Activated CD8-positive, alpha-beta memory T cell treated with anti-CD3 and anti-CD28 coated beads for 36 hours (primary cell): ENCODE measurements around the gene FBXO11. TPM values are rescaled to one million over a fixed set of nuclear protein-coding genes. Genes with fewer than 3 reads are reported as not detected.

ENCODE experiments used
- CTCF ChIA-PET: fragments of 350-600 bp; sonication (Branson Sonifier 250); formaldehyde crosslinking; loops from one replicate; lab custom pipeline; 2021; ENCODE audit warnings: antibody characterized with exemption; lab: Charles Lee
- POLR2A ChIA-PET: fragments of 350-600 bp; sonication (Branson Sonifier 250); formaldehyde crosslinking; loops from one replicate; lab custom pipeline; 2021; ENCODE audit warnings: antibody characterized with exemption; lab: Charles Lee
- total RNA-seq, 2 experiments: library from RNA; stranded (reverse); gene quantifications; one replicate each; pipeline ENCODE4 v1.2.3, GENCODE V29; 2021

The FBXO11 gene
- total RNA-seq, 2 experiments from 2014 or later: 36.8 to 39.2 TPM

DNA sequence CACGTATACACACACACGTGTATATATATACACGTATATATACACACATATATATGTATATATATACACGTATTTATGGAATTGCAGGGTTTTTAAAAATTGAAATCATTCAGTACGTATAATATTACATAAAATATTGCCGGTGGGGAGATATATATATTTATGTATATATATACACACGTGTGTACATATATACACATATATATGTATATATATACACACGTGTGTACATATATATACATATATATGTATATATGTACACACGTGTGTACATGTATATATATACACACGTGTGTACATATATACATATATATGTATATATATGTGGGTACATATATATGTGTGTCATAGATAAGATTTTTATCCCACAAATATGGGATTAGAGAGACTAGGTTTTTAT, 5.4 kb downstream of the FBXO11 start:
- CTCF ChIA-PET: no interaction called here
- POLR2A ChIA-PET: no interaction called here

DNA sequence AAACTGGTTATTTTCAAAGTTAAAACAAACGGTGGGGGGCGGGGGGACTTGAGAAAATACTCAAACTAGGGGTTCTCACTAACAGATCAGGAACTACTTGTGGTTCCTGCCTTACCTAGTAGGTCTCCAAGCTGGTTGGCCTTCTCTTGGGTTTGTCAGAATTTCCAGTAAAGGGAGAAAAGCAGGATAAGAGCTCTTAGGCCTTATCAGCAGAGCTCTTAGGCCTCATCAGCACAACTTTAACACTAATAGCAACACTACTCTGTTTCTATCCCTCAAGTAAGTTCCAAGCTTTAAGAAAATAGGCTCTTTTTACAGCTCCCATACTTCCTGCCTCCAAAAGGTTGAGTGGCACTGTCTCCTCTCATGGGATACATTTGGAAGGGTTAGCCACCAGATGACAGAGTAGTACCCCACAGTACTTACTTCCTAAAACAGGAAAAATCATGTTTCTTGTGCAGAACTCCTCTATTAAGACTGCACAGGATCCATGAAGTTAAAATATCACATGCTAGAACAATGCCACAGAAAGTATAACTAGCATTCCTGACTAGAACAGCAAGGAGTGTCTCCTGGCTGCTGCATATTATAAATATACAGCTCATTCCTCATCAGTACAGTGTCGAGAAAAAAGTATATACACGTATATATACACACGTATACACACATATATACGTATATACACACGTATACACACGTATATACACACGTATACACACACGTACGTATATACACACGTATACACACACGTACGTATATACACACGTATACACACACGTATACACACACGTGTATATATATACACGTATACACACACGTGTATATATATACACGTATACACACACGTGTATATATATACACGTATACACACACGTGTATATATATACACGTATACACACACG, 6.1 kb downstream of the FBXO11 start:
- POLR2A ChIA-PET: interaction anchor here (0.6 kb wide), 1 partner anchor 45 kb away, joined by 5 read pairs; no protein-coding TSS in a partner anchor

DNA sequence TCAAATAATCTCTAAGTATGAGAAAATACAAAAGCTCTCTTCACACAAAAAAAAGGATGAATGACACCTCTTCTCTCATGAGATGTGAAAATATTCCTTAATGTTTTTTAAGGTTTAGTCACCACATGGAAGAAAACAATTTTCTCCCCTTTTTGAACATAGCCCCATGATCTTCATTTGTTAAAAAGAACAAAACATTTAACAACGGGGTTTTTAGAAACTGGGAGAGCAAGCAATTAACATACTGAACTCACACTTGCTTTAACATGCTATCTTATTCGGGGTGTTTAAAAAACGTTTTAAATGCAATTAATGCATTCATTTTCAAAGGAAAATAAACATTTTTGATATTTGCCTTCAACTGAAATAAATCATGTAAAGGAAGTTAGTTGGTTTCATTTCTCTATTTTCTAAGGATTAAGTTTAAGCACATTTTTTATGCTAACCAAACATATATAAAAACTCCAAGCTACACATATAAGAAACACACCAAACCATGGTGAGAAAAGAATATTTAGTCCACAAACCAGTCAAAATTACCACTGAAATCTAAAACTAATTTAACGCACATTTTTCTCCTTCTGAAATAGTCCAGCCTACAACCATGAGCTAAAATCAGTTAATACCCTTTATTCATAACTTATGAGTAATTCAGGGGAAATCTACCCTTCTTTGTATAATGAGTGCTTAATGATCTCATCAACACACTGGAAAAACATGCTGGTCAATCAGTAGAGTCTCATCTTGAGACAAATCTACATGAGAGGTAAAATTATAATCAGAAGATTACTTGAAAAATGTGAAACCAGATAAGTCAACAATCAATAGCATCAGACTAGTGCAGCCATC, 8.2 kb downstream of the FBXO11 start:
- CTCF ChIA-PET: interaction anchor here (0.6 to 0.7 kb wide), 2 partner anchors 14 to 211 kb away, joined by 3 read pairs; no protein-coding TSS in a partner anchor
- POLR2A ChIA-PET: no interaction called here

More for the DNA sequence above, 6.1 kb downstream of the FBXO11 start:
- CTCF ChIA-PET: interaction anchor here (0.6 kb wide), 1 partner anchor 98 kb away, joined by 3 read pairs; no protein-coding TSS in a partner anchor

DNA sequence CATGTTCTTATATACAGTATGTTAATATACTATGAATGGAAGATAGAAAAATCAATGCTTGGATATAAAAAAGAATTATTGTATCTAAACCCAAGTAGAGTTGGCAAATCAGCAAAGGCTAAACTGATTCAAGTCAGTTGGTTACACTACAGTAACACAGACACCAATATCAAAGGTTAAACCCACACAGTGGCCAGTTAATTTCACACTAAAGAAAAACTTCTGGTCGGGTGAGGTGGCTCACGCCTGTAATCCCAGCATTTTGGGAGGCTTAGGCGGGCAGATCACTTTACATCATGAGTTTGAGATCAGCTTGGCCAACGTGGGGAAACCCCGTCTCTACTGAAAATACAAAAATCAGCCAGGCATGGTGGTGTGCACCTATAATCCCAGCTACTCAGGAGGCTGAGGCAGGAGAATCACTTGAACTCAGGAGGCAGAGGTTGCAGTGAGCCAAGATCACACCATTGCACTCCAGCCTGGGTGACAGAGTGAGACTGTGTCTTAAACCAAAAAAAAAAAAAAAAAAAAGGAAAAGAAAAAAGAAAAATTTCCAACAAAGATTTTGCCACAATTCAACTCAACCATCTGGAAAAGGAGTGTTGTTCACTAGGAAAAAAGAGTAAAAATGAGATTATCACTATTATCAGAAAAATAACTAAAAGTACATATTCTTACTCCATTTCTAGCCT, 9.0 kb downstream of the FBXO11 start:
- ChIA-PET CTCF (interaction anchor here (0.6 to 0.7 kb wide), 2 partner anchors 13 to 212 kb away, joined by 3 read pairs; no protein-coding TSS in a partner anchor), POLR2A (interaction anchor here (0.6 kb wide), 1 partner anchor 446 kb away, joined by 5 read pairs; no protein-coding TSS in a partner anchor)

DNA sequence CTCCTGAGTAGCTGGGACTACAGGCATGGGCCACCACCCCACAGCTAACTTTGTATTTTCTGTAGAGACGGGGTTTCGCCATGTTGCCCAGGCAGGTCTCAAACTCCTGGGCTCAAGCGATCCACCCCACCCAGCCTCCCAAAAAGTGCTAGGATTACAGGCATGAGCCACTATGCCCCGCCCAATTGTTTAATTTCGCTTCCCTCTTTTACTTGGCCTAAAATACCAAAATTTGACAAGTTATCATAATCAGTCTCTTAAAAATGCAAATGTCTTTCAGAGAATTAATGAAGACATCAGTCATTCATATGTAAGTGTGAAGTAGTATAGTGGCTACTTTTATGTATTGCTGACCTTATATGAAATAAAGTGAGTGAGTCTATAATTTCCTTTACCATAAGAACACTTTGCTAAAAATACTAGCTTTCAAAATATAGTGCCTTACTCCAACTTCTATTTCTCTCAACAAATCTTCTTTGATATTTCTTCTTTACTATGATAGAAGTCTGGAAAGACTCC, 9.8 kb downstream of the FBXO11 start:
- CTCF ChIA-PET: interaction anchor here (0.6 kb wide), 1 partner anchor 41 kb away, joined by 3 read pairs; no protein-coding TSS in a partner anchor
- POLR2A ChIA-PET: interaction anchor here (0.6 to 0.7 kb wide), 2 partner anchors 46 to 447 kb away, joined by 3 to 5 read pairs; no protein-coding TSS in a partner anchor

DNA sequence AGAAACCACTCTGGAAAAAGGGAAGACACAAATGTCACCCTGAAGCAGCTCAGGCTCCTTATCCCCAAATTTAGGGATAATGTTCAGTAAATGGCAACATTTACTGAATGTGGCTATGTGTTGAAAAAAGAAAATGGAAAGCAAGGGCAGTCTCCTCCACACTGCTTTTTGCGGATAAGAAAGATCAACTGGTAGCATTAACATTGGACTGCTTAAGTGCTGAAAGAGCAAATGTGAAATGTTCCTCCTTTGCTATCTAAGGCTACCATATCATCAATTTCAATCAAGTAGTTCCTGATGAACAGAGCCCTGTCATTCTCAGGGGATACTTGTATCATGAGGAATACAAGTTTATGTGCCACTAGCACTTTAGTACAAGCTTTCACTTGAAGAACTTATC, 12.5 kb downstream of the FBXO11 start:
- CTCF ChIA-PET: no interaction called here
- POLR2A ChIA-PET: no interaction called here

DNA sequence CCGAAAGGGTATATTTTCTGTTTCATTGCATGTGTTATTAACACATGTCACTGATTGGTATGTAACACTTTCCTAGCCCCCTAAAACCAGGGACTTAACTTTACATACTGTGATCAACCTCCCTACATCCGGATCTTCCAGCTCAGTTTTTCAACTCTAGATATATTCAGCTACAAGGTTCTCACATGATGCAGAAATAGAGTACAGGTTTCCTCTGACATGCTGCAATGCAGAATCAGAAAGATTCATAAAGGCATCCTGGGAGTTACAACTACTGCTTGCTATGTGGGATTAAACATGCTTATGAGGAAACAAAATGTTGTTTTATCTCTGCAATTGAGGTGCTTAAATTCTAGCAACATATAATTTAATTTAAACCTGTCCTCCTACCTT, 14.0 kb downstream of the FBXO11 start:
- ChIA-PET POLR2A (no interaction called here), CTCF (no interaction called here)

DNA sequence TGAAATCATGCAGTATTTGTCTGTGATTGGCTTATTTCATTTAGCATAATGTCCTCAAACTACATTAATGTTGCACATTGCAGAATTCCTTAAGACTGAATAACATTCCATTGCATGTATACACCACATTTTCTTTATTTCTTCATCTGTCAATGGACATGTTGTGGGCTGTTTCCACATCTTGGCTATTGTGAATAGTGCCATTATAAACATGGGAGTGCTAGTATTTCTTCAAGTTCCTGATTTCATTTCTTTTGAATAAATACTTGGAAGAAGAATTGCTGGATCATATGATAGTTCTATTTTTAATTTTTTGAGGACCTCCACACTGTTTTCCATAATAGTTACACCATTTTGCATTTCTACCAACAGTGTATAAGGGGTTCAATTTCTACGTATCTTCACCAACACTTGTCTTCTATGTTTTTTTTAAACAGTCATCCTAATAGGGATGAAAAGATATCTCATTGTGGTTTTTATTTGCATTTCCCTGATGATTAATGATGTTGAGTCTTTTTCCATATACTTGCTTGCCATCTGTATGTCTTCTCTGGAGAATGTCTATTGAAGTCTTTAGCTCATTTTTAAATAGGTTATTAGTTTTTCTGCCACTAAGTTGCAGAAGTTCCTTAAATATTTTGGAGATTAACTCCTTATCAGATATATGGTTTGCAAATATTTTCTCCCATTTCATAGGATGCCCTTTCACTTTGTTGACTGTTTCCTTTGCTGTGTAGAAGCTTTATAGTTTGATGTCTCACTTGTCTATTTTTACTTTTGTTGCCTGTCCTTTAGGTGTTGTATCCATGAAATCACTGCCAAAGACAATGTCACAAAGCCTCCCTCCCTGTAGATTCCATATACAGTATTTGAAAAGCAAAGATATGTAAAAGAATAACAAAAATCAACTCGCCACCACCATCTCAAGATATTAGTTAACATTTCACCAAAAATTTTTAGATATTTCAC, 14.6 kb downstream of the FBXO11 start:
- CTCF ChIA-PET: no interaction called here
- POLR2A ChIA-PET: no interaction called here

DNA sequence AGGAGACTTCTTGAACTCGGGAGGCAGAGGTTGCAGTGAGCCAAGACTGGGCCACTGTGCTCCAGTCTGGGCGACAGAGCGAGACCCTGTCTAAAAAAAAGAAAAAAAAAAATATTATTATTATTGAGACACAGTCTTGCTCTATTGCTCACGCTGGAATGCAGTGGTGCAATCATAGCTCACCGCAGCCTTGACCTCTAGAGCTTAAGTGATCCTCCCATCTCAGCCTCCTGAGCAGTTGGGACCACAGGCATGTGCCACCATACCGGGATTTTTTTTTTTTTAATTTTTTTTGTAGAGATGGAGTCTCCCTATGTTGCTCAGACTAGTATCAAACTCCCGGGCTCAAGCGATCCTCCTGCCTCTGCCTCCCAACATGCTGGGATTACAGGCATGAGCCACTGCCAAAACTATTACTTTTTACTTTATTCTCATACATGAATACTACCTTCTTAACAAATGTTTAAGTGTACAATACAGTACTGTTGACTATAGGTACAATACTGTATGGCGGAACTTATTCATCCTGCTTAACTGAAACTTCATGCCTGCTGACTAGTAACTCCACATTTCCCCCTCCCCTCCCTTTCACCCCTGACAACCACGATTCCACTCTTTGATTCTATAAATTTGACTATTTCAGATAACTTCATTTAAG, 15.5 kb downstream of the FBXO11 start:
- CTCF ChIA-PET: no interaction called here
- POLR2A ChIA-PET: no interaction called here

DNA sequence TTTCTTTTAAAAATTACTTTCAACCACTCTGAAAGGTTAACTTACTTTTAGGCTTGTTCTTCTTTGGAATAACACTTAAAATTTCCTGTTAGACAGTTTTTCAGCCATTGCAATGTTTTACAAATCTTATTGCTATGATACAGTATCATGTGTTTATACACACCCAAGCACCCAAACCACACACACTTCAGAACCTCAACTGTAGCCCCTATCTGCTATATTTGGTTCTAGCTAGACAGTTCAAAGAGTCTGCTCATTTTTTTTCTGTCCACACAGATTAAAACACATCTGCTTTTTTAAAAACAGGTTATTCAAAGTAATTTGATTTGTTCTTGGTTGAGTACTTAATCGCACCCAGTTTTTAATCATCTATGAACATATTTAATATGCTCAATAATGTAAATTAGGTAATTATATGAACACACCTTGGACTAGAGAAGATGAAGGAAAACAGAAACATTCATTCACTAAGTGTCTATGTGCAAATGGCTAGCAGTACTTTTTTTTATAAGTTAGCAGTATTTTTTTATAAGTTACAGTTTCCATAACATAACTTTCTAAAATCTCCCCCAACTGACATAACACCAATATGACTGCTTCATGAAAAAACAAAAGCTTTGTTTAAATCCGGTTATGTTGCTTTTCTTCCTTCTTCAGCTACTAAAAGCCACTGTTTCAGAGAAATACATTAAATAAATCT, 17.6 kb downstream of the FBXO11 start:
- ChIA-PET CTCF (no interaction called here), POLR2A (no interaction called here)

DNA sequence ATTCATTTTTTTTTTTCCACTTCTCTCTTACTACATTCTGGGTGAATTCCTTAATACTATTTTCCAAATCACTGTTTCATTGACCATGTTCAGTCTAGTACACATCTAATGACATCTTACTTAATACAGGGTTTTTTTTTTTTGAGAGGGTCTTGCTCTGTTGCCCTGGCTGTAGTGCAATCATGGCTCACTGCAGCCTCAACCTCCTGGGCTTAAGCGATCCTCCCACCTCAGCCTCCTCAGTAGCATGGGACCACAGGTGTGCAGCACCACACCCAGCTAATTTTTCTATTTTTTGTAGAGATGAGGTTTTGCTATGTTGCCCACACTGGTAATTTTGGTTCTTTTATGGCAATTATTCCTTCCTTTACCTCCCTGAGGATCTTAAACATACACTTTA, 29.4 kb downstream of the FBXO11 start:
- POLR2A ChIA-PET: no interaction called here

DNA sequence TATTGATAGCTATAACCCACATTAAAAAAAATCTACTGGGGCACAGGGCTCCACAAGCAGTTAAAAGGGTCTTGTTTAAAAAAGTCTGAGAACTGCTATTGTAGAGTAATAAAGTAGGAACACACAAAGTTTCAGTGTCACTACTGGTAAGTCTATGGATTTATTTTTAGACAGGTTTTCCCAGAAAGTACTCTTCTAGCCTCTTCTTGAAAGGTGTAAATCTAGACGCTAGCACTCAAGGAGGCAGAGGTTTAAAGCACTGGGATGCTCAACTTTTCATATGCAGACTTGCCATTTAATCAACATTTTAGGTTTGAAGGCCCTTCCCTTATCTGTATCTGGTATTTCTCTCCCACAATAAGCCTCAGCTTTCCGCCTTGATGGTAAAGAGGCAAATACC, 33.4 kb downstream of the FBXO11 start:
- CTCF ChIA-PET: no interaction called here
- POLR2A ChIA-PET: no interaction called here

More for the DNA sequence above, 29.4 kb downstream of the FBXO11 start:
- CTCF ChIA-PET: no interaction called here

DNA sequence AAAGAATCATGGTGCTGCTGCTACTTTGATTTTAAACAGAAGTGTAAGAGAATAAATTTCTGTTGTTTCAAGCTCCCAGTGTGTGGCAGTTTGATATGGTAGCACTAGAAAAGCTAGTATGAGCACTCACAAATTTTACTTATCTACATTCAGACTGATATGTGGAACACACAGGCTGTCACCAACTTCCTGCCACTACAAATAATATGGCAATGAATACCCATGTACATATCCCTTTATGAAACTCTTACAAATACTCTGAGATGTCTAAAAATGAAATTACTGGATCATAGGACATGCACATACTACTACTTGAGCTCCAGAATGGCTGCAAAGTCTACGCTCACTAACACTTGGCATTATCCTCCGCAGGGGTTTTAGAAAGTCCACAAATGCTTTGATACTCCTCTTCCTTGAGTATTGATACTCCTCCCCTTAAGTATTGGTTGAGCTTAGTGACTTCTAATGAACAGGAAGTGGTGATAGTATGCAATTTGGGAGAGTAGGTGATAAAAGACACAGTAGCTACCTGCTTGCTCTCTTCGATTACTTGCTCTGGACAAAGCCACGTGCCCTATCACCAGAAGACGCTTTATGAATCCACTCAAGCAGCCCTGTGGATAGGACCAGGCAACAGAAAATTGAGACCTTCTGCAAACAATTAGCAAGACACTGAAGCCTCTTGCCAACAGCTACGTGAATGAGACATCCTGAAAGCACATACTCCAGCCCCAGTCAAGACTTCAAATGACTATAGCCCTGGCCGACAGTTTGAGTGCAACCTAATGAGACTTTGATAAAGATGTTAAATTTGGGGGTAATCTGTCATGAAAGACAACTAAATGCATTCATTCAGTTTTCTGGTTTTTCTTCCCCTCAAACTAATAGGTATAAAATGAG, 35.4 kb downstream of the FBXO11 start:
- CTCF ChIA-PET: no interaction called here
- POLR2A ChIA-PET: no interaction called here

DNA sequence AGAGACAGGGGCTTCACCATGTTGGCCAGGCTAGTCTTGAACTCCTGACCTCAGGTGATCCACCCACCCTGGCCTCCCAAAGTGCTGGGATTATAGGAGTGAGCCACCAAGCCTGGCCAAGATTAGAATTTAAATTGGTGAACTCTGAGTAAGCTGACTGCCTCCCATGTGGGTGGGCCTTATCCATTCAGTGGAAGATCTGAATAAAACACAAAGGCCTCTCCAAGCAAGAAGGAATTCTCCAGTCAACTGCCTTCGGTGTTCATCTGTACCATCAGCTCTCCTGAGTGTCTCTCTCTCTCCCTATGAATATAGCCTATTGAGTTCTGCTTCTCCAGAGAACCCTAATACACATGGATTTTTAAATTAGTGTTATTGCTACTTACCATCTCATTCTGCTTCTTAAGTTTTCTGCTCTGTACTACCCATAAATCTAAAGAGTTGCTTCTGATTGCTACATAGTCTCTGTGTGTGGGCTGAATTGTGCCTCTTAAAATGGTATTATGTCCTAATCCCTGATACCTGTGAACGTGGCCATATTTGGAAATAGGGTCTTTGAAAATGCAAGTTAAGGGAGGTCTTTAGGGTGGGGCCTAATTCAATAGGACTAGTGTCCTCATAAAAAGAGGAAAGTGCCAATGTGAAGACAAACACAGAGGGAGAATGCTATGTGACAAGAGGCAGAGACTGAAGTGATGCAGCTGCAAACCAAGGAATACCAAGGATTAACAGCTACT, 36.3 kb downstream of the FBXO11 start:
- ChIA-PET POLR2A (no interaction called here), CTCF (no interaction called here)
